Measurements from ENCODE around the gene ANGPTL3. TPM values are rescaled to one million over a fixed set of nuclear protein-coding genes. Genes with fewer than 3 reads are reported as not detected.
"Not testable (repeated sequence)": the region's sequence is repeated elsewhere in the genome, so short reads cannot be mapped to it uniquely, and the experiment has no call there.

Gene ANGPTL3
- total and polyA plus RNA-seq, 2 of the 13 experiments (the other 11 are each of a cell fraction or from before 2014, with no cell fraction given) = 0.40 to 0.51 TPM

DNA sequence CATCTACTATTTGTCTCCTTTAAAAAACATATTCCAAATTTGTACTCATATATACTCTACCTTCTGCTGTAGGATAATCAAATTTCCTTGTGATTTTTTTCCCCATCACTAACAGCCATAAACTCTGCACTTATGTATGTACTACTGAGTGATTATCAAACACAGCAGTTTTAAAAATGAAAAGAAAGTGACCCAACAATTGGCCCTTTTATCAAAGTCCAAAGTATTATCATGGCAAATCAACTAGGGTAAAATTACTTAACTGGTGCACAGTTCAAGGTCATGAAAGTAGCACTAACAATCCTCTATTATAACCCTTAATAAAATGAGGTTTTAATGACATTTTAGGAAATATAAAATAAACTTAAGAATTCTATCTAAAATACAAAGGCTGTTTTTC is 11.6 kb downstream of the ANGPTL3 start (continued):
- TF ChIP-seq ZBTB8A (CRISPR knock-in tag; IDR thresholded peaks at IDR 0.05; ENCODE audit: borderline replicate concordance, low read depth) (no peak), ZFP41 (CRISPR knock-in tag; IDR thresholded peaks at IDR 0.05; ENCODE audit: borderline replicate concordance) (no peak), RXRA (CRISPR knock-in tag; IDR thresholded peaks at IDR 0.05) (no peak), ZNF460 (CRISPR knock-in tag; IDR thresholded peaks at IDR 0.05; ENCODE audit: borderline replicate concordance) (no peak), ZNF431 (CRISPR knock-in tag; IDR thresholded peaks at IDR 0.05; ENCODE audit: borderline replicate concordance, low read depth) (no peak), ZNF724P (CRISPR knock-in tag; IDR thresholded peaks at IDR 0.05; ENCODE audit: borderline replicate concordance) (no peak), CREM (IDR thresholded peaks at IDR 0.05) (peak; percentile 43; the same call in 1 of the 2 replicates), CREM (CRISPR knock-in tag; IDR thresholded peaks at IDR 0.05) (no peak), ZNF672 (CRISPR knock-in tag; IDR thresholded peaks at IDR 0.05) (no peak), ZNF616 (CRISPR knock-in tag; IDR thresholded peaks at IDR 0.05; ENCODE audit: low read depth) (no peak), ZNF496 (CRISPR knock-in tag; IDR thresholded peaks at IDR 0.05; ENCODE audit: insufficient replicate concordance) (no peak), SIN3B (IDR thresholded peaks at IDR 0.05; ENCODE audit: low read length) (no peak), RNF2 (conservative IDR thresholded peaks at IDR 0.05; ENCODE audit: low read depth) (no peak), ZBTB34 (CRISPR knock-in tag; IDR thresholded peaks at IDR 0.05) (no peak), IKZF5 (CRISPR knock-in tag; IDR thresholded peaks at IDR 0.05) (no peak), ZNF652 (CRISPR knock-in tag; IDR thresholded peaks at IDR 0.05; ENCODE audit: borderline replicate concordance, low read depth) (no peak), ZNF382 (CRISPR knock-in tag; IDR thresholded peaks at IDR 0.05; ENCODE audit: borderline replicate concordance) (no peak)
- TF ChIP-seq, protein P1, sequence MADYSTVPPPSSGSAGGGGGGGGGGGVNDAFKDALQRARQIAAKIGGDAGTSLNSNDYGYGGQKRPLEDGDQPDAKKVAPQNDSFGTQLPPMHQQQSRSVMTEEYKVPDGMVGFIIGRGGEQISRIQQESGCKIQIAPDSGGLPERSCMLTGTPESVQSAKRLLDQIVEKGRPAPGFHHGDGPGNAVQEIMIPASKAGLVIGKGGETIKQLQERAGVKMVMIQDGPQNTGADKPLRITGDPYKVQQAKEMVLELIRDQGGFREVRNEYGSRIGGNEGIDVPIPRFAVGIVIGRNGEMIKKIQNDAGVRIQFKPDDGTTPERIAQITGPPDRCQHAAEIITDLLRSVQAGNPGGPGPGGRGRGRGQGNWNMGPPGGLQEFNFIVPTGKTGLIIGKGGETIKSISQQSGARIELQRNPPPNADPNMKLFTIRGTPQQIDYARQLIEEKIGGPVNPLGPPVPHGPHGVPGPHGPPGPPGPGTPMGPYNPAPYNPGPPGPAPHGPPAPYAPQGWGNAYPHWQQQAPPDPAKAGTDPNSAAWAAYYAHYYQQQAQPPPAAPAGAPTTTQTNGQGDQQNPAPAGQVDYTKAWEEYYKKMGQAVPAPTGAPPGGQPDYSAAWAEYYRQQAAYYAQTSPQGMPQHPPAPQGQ (CRISPR knock-in tag; IDR thresholded peaks at IDR 0.05; ENCODE audit: borderline replicate concordance) = no peak
- TF ChIP-seq, protein P2, sequence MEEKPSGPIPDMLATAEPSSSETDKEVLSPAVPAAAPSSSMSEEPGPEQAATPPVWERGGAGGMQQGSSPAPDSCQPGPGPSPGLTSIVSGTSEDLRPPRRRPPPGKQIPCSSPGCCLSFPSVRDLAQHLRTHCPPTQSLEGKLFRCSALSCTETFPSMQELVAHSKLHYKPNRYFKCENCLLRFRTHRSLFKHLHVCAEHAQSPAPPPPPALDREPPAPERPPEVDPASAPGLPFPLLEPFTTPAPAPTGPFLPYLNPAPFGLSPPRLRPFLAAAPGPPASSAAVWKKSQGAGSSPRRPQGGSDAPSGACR (CRISPR knock-in tag; IDR thresholded peaks at IDR 0.05) = no peak
- TF ChIP-seq, protein P3, sequence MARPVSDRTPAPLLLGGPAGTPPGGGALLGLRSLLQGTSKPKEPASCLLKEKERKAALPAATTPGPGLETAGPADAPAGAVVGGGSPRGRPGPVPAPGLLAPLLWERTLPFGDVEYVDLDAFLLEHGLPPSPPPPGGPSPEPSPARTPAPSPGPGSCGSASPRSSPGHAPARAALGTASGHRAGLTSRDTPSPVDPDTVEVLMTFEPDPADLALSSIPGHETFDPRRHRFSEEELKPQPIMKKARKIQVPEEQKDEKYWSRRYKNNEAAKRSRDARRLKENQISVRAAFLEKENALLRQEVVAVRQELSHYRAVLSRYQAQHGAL (CRISPR knock-in tag; IDR thresholded peaks at IDR 0.05; ENCODE audit: not compliant biosample characterization) = no peak

DNA sequence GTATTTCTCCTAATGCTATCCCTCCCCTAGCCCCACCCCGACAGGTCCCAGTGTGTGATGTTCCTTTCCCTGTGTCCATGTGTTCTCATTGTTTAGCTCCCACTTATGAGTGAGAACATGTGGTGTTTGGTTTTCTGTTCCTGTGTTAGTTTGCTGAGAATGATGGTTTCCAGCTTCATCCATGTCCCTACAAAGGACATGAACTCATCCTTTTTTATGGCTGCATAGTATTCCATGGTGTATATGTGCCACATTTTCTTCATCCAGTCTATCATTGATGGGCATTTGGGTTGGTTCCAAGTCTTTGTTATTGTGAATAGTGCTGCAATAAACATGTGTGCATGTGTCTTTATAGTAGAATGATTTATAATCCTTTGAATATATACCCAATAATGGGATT is 13.3 kb downstream of the ANGPTL3 start:
- BruUV-seq (replicated peaks) = not testable (repeated sequence)

More for the DNA sequence above, 13.3 kb downstream of the ANGPTL3 start:
- H3K4me3 ChIP-seq (replicated peaks in 1 of 3; ENCODE audit: insufficient read depth in 1 of 3, low read depth in 2 of 3, low read length in 3 of 3); intact Hi-C loops (cut with micrococcal nuclease; ENCODE audit: unreplicated experiment); CTCF ChIA-PET (ENCODE audit: low intra/inter-chr PET ratio, low total read pairs); H3K9me3 ChIP-seq (ENCODE audit: low read length); DNase-seq (ENCODE audit: low spot score); H3K9ac ChIP-seq (ENCODE audit: insufficient read depth, low read depth, low read length); H3K79me2 ChIP-seq (ENCODE audit: insufficient read depth, low read length); FAIRE-seq; H3K27me3 ChIP-seq (ENCODE audit: control insufficient read depth in 1 of 2, insufficient read depth in 2 of 2, low read length in 2 of 2); in situ Hi-C loops (cut with HindIII; ENCODE audit: extremely low pct_ligation_motif_present, low pct_unique_long_range_greater_than_20kb); H3K4me2 ChIP-seq (ENCODE audit: low read depth, low read length); H4K20me1 ChIP-seq (ENCODE audit: insufficient read depth, low read length); H3K27ac ChIP-seq (ENCODE audit: extremely low read length, insufficient read depth, low read length); H2AFZ ChIP-seq (ENCODE audit: low read length); ATAC-seq; POLR2A ChIA-PET: not testable (repeated sequence)
- peaks cover 0 to 13% of the 10 kb centered on the region in 2 experiments; a peak in 2 of 5 replicates for H3K36me3 ChIP-seq (replicated peaks in 1 of 2; ENCODE audit: control insufficient read depth in 1 of 2, insufficient read depth in 2 of 2, low read length in 2 of 2)
- H3K4me1 ChIP-seq (ENCODE audit: insufficient read depth, low read length) = peaks cover 48% of the 10 kb centered on the region
- WGBS (ENCODE audit: low lambda C conversion rate) = 100% methylated on average over 1 of the region's 1 CpG
